GM12874 (cell line): ENCODE data around the gene ZMPSTE24.

Experiments used
- TF ChIP-seq, protein P1 (sequence below): IDR thresholded peaks from 2 replicates; pipeline ENCODE4 v1.5.1; 2011; ENCODE audit warnings: low read depth, mild to moderate bottlenecking, control low read depth, low read length, moderate library complexity; ENCODE audit not compliant: insufficient read depth

ZMPSTE24 gene

GRCh38 chr1:40337443-40337842 is 79.4 kb downstream of the ZMPSTE24 start:
- TF ChIP-seq, protein P1, sequence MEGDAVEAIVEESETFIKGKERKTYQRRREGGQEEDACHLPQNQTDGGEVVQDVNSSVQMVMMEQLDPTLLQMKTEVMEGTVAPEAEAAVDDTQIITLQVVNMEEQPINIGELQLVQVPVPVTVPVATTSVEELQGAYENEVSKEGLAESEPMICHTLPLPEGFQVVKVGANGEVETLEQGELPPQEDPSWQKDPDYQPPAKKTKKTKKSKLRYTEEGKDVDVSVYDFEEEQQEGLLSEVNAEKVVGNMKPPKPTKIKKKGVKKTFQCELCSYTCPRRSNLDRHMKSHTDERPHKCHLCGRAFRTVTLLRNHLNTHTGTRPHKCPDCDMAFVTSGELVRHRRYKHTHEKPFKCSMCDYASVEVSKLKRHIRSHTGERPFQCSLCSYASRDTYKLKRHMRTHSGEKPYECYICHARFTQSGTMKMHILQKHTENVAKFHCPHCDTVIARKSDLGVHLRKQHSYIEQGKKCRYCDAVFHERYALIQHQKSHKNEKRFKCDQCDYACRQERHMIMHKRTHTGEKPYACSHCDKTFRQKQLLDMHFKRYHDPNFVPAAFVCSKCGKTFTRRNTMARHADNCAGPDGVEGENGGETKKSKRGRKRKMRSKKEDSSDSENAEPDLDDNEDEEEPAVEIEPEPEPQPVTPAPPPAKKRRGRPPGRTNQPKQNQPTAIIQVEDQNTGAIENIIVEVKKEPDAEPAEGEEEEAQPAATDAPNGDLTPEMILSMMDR: no peak

DNA sequence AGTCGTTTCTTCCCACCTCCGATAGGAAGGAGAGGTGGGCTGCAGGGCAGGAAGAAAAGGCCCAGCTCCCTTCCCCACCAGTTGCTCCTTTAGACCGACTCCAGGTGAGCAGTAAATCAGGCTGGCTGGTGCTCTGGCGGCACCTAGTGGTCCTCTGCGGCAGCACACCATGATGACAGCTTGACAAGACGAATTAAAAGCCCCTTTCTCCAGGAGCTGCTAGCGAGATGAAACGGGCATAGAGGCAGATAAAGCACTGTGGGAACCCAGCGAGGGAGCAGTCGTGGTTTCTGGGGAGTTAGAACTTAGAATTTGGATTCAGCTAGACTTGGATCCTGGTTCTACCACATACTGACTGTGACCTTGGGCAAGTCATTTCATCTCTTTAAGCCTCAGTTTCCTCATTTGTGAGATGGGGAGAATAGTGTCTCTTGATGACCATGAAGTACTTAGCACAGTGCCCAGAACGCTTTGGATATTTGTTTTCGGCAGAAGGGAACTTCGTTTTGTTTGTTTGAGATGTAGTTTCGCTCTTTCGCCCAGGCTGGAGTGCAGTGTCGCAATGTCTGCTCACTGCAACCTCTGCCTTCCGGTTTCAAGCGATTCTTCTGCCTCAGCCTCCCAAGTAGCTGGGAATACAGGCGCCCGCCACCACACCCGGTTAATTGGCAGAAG is 80.8 kb downstream of the ZMPSTE24 start:
- TF ChIP-seq, protein P1: peak; percentile 98

GRCh38 chr1:40339420-40340323 is 81.6 kb downstream of the ZMPSTE24 start:
- TF ChIP-seq, protein P1: no peak

DNA sequence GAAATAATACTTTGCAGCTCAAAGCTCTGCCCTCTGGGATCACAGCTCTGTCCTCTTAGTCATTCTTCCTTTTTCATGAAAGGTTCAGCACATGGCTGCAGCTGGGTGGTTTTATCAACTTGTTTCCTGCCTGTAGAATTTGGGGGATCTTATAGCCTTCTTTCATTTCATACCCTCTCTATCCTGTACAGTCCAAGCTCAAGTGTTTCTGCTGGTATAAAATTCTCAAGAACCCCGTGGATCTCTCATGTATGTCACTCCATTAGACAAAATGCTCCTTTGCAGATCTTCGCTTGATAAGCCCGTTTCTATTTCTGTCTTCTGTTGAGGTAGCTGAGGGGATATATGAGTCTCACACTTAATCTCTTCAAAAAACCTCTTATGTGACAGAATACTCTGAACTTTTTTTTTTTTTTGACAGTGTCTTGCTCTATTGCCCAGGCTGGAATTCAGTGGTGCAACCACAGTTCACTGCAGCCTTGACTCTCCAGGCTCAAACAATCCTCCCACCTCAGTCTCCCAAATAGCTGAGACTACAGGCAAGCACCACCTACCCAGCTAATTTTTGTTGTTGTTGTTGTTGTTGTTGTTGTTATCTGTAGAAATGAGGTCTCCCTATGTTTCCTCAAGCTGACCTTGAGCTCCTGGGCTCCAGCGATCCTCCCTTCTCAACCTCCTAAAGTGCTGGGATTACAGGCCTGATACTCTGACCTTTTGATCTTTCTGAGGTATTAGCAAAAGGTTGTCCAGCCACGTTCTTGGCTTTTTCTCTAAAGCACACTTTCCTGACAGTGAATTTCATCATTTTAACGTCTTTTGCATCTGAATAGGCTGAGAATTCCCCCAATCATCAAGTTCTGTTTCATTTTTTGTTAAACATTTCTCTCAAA is 83.7 kb downstream of the ZMPSTE24 start:
- TF ChIP-seq, protein P1: no peak
